HG03045 (cell line): Measurements from ENCODE around the gene RPS6KA2.

ENCODE experiments used
- ATAC-seq: cut with Tn5 transposase; IDR thresholded peaks from one replicate; pipeline ENCODE4 v1.9.1; 2021; ENCODE audit warnings: mild to moderate bottlenecking, moderate library complexity; ENCODE audit not compliant: unreplicated experiment

The RPS6KA2 gene

DNA sequence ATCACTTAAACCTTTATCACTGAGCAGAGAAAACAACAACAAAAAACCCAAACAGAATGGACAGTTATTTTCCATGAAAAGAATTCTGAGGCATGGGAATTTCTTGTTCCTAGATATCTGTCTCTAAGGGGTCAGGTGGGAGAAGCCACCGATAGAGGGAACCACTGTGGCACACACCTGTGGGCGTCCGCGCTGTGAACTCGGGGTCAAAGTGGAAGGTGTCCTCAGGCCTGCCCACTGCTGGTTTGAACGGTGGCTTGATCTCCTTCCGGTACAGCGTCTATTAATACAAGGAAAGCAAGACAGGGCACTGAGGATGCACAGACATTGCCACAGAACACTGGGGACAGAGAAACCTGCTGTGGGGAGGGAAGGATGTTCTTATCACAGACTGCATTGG, 167.8 kb downstream of the RPS6KA2 start:
- no peak for ATAC-seq

- ATAC-seq = no peak
These were observed 170.5 kb downstream of the RPS6KA2 start for GRCh38 chr6:166456395-166457156.

GRCh38 chr6:166454692-166455515, 172.1 kb downstream of the RPS6KA2 start:
- ATAC-seq = no peak

DNA sequence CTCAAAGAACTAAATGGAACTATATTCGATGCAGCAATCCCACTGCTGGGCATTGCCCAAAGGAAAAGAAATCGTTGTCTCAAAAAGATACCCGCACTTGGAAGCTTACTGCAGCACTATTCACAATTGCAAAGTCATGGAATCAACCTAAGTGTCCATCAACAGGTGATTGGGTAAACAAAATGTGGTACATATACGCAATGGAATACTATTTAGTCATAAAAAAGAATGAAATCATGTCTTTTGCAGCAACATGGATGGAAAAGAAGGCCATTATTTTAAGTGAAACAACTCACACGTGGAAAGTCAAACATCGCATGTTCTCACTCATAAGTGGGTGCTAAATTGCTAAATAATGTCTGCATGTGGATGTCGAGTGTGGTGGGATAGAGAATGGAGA, 173.4 kb downstream of the RPS6KA2 start:
- no peak for ATAC-seq

DNA sequence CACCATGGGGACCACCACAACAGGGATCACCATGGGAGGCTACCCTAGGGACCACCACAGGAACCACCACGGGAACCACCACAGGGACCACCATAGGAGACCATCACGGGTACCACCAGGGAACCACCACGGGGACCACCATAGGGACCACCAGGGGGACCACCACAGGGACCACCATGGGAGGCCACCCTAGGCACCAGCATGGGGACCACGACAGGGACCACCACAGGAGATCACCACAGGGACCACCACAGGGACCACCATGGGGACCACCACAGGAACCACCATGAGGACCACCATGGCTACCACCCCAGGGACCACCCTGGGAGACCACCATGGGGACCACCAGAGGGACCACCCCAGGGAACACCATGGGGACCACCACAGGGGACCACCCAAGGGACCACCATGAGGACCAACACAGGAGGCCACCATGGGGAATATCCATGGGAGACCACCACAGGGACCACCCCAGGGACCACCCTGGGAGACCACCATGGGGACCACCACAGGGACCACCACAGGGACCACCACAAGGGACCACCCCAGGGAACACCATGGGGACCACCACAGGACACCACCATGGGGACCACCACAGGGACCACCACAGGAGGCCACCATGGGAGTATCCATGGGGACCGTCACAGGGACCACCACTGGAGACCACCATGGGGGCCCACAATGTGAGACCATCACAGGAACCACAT, 176.7 kb downstream of the RPS6KA2 start:
- no peak for ATAC-seq

- no peak for ATAC-seq
These were observed 177.4 kb downstream of the RPS6KA2 start for GRCh38 chr6:166449641-166450040.

DNA sequence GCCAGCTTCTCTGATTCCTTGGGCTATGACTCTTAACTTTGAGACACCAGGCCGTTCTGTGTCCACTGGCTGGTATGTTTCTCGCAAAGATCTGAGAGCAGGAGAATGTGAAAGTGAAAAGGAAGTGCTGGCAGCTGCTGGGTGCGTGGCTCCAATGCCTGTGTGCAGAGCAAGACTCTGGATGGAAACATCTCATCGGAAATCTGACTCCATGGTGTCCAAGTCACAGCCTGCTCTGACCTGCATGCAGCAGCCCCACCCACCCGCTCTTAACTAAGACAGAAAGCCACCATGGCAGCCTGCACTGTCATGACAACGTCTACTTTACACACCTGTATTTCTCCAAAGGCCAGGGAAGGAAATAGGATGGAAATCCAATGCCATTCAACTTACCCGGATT, 178.0 kb downstream of the RPS6KA2 start:
- ATAC-seq = no peak

- no peak for ATAC-seq
These were observed 178.6 kb downstream of the RPS6KA2 start for GRCh38 chr6:166448432-166448831.

GRCh38 chr6:166446567-166447065, 180.4 kb downstream of the RPS6KA2 start:
- ATAC-seq = no peak

- ATAC-seq = no peak
These were observed 180.9 kb downstream of the RPS6KA2 start for GRCh38 chr6:166446146-166446545.

DNA sequence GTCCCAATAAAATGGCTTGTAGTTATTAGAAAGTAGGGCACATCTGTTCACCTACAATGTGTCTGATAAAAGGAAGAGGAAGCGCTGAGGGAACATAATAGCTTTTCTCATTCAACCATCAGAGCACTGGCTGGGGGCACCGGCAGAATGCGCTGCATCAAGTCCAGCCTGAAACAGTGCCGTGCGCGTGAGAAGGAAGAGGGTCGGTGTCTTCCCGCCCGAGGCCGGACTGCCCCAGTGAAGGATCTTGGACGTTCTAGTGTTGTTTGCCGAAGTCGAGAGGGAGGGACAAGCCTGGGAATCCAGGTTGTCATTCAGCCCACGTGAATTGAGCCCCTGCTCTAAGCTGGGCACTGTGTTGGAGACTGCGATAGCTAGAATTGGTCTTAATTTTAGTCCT, 182.6 kb downstream of the RPS6KA2 start:
- ATAC-seq = no peak

DNA sequence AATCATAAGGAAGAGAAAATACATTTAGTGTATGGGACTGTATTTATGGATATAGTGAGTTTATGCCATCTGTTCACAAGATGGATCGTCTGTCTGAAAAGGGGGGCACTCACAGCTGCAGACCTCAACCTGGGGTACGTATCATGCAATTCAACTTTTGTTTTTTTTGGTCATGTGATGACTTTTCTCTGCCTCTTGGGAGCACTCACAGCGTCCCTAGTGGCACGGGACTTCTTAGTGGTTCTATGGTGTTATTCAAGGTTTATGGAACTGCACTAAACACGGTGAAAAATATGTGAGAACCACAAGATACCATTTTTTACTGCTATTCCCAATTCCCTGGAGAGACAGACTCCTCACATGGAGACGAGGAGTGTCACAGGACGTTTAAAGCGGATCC, 183.9 kb downstream of the RPS6KA2 start:
- ATAC-seq = no peak

DNA sequence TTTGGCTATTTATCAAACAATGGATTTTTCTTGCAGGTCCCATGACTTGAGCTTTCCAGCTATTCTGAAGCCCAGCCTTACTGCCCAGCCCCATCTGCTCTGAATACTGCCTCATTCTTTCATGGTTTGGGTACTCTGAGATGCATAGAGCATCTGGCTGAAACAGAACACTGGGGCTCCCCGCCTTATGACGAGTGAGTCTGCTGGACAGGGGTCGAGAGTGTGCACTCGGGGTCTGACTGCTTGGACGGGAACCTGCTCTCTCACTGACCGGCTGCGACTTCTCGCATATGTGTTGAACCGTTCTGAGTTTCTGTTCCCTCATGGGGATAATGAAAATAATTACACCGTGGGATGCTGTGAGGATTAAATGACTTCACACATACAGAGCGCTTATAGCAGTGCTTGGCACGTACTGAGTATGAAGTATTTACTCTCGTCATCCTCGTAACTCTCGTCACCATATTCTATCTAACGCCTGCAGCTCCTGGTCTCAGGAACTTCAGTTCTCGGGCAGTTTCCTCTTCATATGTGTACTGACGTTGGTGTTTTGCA, 184.8 kb downstream of the RPS6KA2 start:
- ATAC-seq = no peak

- no peak for ATAC-seq
These were observed 185.5 kb downstream of the RPS6KA2 start for GRCh38 chr6:166441325-166442078.

DNA sequence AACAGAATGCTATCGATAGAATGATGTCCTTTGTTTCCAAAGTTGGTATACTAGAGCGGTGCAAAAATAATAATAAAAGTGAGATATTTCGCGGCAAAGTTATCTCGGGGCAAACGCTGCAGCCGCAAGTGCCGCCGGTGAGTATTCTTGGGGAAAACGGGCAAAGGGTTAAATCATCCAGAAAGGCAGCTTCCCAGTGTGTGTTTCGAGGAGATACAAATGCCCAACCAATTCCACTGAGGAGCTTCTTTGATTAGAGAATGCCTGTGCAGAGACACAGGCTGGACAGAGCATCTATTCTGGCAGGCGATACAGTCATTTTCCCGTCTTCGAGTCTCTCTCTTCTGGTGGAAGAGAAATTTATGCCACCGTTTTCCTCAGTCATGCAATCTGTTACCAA, 186.3 kb downstream of the RPS6KA2 start:
- no peak for ATAC-seq

DNA sequence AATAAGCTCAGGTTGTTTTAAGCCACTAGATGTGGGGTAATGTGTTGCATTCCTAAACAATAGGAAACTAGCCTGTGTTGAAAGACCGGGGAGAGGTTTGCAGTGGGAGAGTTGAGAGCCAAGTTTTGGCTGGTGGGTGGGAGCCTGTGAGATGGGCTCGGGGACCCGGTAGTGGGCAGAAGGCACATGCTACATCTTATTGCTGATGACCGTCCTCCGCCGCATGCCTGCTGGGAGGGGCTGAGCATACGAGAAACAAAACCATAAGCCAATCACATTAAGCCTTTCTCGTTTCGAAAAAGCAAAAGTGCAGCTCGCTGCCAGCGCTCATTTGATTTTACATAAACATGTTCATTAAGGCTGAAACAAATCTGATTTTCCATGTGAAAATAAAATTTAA, 186.9 kb downstream of the RPS6KA2 start:
- ATAC-seq = no peak

GRCh38 chr6:166439366-166440091, 187.5 kb downstream of the RPS6KA2 start:
- no peak for ATAC-seq

DNA sequence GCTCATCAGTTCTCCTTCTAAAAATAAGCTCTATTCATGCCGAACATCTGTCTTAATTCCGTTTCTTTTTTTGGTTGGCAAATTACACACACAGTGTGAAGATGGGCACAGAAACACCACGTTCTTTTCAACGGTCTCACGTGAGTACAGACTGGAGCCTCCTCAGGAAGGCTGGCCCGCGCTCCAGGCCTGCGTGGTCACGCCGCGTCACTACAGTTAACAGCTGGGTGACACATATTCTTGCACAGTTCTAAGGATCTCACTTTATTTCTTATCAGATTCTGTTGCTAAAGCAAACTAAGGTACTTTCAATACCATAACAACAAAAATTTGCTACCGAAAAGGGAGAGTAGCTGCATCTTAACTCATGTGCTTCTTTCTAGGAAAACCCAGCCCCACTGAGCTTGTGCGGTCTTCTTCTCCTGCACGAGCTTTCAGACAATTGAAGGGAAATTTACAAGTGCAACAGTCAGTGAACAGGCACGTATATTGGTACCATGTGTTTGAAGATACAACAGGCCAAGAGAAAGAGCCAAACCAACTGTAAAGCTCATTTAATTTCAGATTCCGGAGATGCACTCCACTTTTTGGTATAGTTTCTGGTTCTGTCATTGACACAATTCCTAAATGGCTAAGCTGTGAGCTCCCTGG, 188.7 kb downstream of the RPS6KA2 start:
- ATAC-seq = no peak

- no peak for ATAC-seq
These were observed 189.4 kb downstream of the RPS6KA2 start for GRCh38 chr6:166437661-166438060.
